Nephron (organoid): ENCODE measurements around the gene KAZN.

Source experiments
- H3K27ac Mint-ChIP-seq, 3 experiments: 2 replicates each; pipeline ENCODE4 v1.8.0; 2020; ENCODE audit warnings: mixed read lengths in 3 of 3, mild to moderate bottlenecking in 2 of 3, moderate library complexity in 1 of 3
- H3K27me3 Mint-ChIP-seq: 2 replicates; pipeline ENCODE4 v1.8.0; 2021; ENCODE audit warnings: low read depth, mild to moderate bottlenecking, moderate library complexity, mixed read lengths
- H3K36me3 Mint-ChIP-seq: 2 replicates; pipeline ENCODE4 v1.8.0; 2020; ENCODE audit warnings: low read depth, mixed read lengths
- H3K4me1 Mint-ChIP-seq: 2 replicates; pipeline ENCODE4 v1.8.0; 2020; ENCODE audit warnings: mixed read lengths
- H3K4me3 Mint-ChIP-seq, 3 experiments: 2 replicates each; pipeline ENCODE4 v1.8.0; 2020; ENCODE audit warnings: mild to moderate bottlenecking in 3 of 3, mixed read lengths in 3 of 3, moderate library complexity in 2 of 3
- H3K9me3 Mint-ChIP-seq: 2 replicates; pipeline ENCODE4 v1.8.0; 2020; ENCODE audit warnings: mixed read lengths
- TF ChIP-seq, protein P1 (sequence below), 3 experiments: fragments of 200-600 bp; sonication (generic); IDR thresholded peaks; one replicate each; pipeline ENCODE4 v1.5.0; 2021; ENCODE audit warnings: antibody characterized with exemption in 3 of 3; ENCODE audit not compliant: unreplicated experiment in 3 of 3

The KAZN gene

DNA sequence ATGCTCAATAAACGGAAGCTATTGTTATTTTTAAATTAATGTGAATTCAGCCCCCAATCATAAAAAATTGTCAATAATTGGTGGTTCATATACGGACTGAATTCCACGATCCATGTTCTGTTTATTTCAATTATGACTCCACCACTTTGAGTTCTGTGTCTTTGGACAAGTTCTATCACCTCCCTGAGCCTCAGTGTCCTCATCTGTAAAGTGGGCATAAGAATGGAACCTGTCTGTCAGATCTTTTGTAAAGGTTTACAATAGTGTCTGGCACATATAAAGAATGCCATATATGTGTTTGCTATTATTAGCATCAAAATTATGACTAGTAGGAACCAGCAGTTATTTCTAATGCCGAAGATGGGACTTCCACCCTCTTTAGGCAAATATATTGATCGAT, 183.3 kb downstream of the KAZN start:
- H3K9me3 Mint-ChIP-seq, result no peaks in the 10 kb centered on the region
- no peak overlapping the region for H3K4me3 Mint-ChIP-seq
- H3K27me3 Mint-ChIP-seq, result peaks cover 3% of the 10 kb centered on the region

DNA sequence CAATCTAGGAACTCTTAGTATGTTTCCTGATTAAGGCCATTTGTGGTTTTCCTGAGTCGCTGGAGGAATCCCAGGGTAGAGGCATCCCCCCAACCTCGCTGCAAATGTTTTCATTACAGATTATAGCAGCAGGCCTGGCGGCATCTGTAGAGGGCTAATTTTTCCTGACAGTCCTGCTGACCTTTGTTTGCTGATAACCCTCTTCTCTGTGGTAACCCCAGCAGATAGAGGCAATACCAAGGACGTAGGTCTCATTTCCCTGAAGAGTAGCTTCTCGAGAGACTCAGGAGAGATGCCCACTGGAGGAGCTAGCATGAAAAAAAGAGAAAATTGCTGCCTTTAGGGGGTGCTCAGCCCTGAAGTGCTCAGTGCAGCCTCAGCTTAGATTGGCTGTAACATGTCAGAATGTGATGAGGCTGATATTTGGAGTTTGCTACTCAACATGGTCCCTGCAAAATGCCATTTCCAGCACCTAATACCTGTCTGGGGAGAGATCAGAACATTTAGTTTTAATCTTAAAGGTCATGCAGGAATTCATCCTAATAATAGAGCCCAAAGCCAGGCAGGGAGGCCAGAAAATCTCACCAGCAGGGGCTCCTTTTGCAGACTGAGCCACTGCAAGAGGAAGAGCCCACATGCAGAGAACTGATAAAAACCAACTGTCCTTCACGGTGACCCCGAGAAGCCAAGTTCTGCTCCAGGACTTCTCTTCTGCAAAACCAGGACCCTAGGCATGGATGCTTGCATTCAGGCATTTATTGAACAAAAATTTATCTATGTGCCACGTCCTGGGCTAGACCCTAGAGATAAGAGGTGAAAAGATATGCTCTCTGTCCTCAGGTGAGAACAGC, 184.5 kb downstream of the KAZN start:
- Mint-ChIP-seq H3K4me1 (peaks cover 40% of the 10 kb centered on the region), H3K4me3 (no peak overlapping the region), H3K27me3 (peaks cover 3% of the 10 kb centered on the region), H3K27ac (peak overlapping the region in 2 of 3 experiments; percentile 7 to 90), H3K9me3 (no peaks in the 10 kb centered on the region), H3K36me3 (no peaks in the 10 kb centered on the region)
- TF ChIP-seq, protein P1, sequence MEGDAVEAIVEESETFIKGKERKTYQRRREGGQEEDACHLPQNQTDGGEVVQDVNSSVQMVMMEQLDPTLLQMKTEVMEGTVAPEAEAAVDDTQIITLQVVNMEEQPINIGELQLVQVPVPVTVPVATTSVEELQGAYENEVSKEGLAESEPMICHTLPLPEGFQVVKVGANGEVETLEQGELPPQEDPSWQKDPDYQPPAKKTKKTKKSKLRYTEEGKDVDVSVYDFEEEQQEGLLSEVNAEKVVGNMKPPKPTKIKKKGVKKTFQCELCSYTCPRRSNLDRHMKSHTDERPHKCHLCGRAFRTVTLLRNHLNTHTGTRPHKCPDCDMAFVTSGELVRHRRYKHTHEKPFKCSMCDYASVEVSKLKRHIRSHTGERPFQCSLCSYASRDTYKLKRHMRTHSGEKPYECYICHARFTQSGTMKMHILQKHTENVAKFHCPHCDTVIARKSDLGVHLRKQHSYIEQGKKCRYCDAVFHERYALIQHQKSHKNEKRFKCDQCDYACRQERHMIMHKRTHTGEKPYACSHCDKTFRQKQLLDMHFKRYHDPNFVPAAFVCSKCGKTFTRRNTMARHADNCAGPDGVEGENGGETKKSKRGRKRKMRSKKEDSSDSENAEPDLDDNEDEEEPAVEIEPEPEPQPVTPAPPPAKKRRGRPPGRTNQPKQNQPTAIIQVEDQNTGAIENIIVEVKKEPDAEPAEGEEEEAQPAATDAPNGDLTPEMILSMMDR (IDR thresholded peaks at IDR 0.05; ENCODE audit: unreplicated experiment in 3 of 3), result peak in 1 of 3 experiments; percentile 34

More for the DNA sequence above, 183.3 kb downstream of the KAZN start:
- H3K36me3 Mint-ChIP-seq, result no peaks in the 10 kb centered on the region
- peaks cover 38% of the 10 kb centered on the region for H3K4me1 Mint-ChIP-seq
- TF ChIP-seq, protein P1 (IDR thresholded peaks at IDR 0.05; ENCODE audit: unreplicated experiment in 3 of 3), result no peak
- no peak overlapping the region for H3K27ac Mint-ChIP-seq

DNA sequence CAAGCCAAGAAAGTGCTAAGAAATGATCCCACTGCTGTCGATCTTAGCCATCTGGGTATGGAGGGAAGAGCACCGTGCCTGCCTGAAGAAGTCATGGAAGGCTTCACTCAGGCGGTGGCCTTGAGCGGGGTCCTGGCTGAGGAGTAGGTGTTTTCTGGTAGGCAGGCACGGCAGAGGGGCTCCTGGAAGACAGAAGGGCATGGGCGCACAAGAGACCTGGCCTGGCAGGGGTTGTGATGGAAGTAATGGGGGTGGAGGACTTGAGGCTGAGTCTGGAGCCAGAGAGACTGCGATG, 185.1 kb downstream of the KAZN start:
- Mint-ChIP-seq H3K27ac (peak overlapping the region in 2 of 3 experiments; percentile 7 to 90), H3K36me3 (no peaks in the 10 kb centered on the region), H3K27me3 (no peaks in the 10 kb centered on the region)

DNA sequence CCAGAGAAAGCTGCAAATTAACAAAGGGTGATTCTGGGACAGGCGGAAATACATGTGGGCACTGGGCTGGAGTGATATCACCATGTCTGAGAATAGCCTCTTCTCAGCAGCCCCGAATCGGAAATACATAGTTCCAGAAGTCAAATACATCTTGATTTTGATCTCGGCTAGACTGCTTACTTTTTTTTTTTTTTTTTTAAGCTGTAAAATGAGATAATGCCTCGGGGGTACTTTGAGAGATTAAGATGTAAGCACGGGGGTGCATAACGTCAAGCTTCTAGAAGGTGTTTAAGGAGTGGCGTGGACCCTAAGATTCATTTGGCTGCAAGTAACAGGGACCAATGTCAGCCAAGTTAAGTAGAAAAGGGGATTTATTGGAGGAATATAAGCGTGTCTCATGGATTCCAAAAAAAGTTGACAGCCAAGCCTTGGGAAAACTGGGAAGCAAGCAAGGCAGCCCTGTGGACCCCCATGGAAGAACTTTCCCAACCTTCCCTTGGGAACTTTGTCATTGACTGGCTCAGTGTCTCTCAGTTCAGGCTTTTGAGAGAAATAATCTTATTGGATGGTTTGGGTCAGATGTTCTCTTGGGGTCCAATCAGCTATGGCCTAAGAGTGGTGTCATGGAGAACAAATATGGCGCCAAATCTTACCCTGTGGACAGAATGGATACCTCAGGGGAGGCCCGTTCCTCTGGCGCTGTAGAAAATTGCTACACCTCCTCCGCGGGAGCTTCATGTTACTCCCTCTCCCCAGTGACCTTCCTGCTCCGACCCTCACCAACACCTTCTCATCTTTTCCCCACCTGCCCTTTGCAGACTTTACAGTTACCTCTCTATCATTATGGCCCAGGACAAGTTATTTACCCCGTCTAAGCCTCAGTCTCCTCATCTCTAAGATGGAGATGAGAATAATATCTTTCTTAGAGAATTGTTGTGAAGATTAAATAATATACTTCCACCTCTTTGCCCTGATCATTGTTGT, 186.6 kb downstream of the KAZN start:
- peaks cover 35% of the 10 kb centered on the region for H3K4me1 Mint-ChIP-seq
- H3K36me3 Mint-ChIP-seq, result no peaks in the 10 kb centered on the region
- H3K9me3 Mint-ChIP-seq, result no peaks in the 10 kb centered on the region
- no peak overlapping the region for H3K4me3 Mint-ChIP-seq
- peak overlapping the region; percentile 47 to 90 (median 82) for H3K27ac Mint-ChIP-seq
- TF ChIP-seq, protein P1 (IDR thresholded peaks at IDR 0.05; ENCODE audit: unreplicated experiment in 3 of 3), result no peak
- no peaks in the 10 kb centered on the region for H3K27me3 Mint-ChIP-seq

More for the DNA sequence above, 185.1 kb downstream of the KAZN start:
- no peak overlapping the region for H3K4me3 Mint-ChIP-seq
- H3K9me3 Mint-ChIP-seq, result no peaks in the 10 kb centered on the region
- H3K4me1 Mint-ChIP-seq, result peaks cover 44% of the 10 kb centered on the region
- TF ChIP-seq, protein P1 (IDR thresholded peaks at IDR 0.05; ENCODE audit: unreplicated experiment in 3 of 3), result no peak

DNA sequence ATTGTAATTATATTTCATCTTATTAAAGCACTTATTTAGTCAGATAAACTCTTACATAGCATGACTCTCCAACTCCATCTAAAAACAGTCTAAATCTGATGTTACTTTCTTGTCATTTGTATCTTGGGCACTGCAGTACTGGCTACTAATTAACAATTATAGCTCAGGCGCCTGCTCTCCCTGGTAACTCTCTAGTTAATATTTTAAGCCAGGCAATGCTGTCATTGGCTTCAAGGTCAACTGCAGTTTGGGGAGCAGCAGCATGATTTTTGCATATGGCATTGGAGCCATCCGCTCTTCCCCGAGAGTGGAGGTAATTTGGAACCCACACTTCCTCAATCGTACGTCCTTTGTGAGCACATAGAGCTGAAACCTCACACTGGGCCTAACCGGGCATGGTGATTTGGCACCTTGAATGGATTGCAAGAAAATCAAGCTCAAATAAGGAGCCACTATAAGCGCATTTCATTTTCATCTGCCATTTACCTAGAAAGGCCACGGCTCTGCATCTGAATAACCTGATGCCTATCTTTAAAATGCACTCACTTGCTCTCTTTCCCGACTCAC, 187.7 kb downstream of the KAZN start:
- H3K27ac Mint-ChIP-seq, result peak overlapping the region; percentile 47 to 90 (median 82)
- peaks cover 27% of the 10 kb centered on the region for H3K4me1 Mint-ChIP-seq
- TF ChIP-seq, protein P1 (IDR thresholded peaks at IDR 0.05; ENCODE audit: unreplicated experiment in 3 of 3), result no peak
- no peaks in the 10 kb centered on the region for H3K9me3 Mint-ChIP-seq
- peak overlapping the region in 1 of 3 experiments; percentile 2 for H3K4me3 Mint-ChIP-seq
- H3K27me3 Mint-ChIP-seq, result peaks cover 4% of the 10 kb centered on the region
- no peaks in the 10 kb centered on the region for H3K36me3 Mint-ChIP-seq
